HFF-Myc (cell line): ENCODE measurements around the gene CAMK1D.
A peak's percentile ranks its signal among the peaks of the same experiment; 100 is the strongest.

Experiments used
- DNase-seq: peaks from one replicate; pipeline ENCODE4 v3.0.0-alpha.2; 2011; ENCODE audit warnings: low read depth; ENCODE audit errors: extremely low read depth
- H3K4me3 ChIP-seq: replicated peaks from 2 replicates; pipeline ENCODE4 v1.5.1; 2011; ENCODE audit warnings: low read depth, mild to moderate bottlenecking, control low read depth, low read length
- CTCF ChIP-seq: IDR thresholded peaks from 2 replicates; pipeline ENCODE4 v1.5.1; 2012; ENCODE audit warnings: mild to moderate bottlenecking, low read depth, low read length, control low read depth; ENCODE audit errors: missing control alignments

The CAMK1D gene

DNA sequence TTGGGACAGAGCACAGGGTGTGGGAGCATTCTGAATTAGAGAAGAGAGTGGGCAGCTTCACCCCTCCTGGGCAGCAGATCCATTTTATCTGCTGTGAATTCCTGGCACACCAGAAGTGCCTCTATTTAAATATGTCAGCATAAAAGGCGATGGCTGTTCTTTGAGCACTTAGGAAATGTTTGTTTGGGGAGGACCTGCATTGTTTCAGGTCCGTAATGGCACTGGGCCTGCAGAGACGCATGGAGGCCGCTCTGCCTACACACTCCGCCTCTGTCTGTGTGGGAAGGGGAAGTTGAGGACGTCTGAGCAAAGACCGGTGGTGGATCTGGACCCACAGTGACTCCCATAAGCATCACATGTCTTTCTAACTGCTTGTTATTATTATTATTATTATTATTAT is 253.2 kb downstream of the CAMK1D start:
- DNase-seq, result no peak
- no peak for TF ChIP-seq CTCF
- H3K4me3 ChIP-seq, result no peak overlapping the region

- DNase-seq, result no peak
- H3K4me3 ChIP-seq, result no peak overlapping the region
- no peak for TF ChIP-seq CTCF
Observed at GRCh38 chr10:12603766-12604470, 254.6 kb downstream of the CAMK1D start.

DNA sequence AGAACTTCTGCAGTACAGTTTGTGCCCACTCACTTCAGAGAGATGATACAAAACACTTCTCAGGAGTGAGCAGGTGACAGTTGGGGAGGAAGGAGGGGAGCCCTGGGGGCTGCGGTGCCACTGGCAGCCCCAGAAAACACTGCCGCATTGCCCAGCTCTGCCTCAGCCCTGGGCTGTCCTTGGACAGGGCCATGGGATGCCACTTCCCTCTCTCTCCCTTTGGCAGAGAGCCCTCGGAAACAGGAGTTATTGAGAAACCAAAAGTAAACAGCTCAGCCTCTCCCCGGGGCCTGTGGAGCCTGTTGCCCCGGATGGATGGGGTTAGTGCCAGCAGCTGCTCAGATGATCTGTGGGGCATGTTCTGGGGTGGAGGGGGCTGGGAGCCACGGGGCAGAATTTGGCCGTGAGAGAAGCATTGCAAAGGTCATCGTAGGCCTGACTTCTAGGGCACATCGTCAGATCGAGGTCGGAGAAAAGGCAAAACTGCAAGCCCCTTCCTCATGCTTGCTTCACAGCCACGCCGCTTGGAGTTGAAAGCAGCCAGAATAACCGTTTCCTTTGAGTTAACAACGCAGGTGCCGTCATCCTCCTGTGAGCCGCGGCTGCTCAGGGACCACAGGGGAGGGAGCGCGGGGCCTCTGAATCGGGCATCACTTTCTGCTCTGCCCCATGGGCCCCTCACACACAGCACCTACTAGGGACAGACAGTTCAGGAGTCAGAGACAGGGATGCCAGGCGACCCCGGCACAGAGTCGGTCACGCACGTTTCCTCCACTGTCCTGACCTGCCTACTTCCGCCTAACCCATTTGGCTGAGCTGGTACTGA is 256.4 kb downstream of the CAMK1D start:
- TF ChIP-seq CTCF, result no peak
- no peak overlapping the region for H3K4me3 ChIP-seq
- DNase-seq, result peak; percentile 9

- no peak for DNase-seq
- no peak overlapping the region for H3K4me3 ChIP-seq
- TF ChIP-seq CTCF, result no peak
Observed at GRCh38 chr10:12606461-12606860, 257.1 kb downstream of the CAMK1D start.

DNA sequence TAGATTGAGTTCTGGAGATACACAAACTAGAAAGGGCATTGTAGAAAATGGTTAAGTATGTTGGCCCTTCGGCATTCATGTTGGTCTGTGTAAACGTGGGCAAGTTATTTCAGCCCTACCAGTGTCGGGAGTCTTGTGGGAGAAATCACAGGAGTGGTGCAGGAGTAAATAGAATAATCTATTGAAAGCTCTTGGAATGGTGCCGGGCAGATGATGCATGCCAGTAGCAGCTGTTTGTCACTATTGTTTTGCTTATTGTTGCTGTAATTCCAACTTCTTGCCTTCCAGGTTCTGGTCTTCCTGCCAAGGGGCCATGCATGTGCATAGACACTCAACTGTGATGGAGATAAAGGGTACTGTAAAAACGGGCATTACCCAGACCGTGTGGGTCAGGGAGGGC is 259.4 kb downstream of the CAMK1D start:
- no peak for DNase-seq
- no peak for TF ChIP-seq CTCF
- H3K4me3 ChIP-seq, result no peak overlapping the region

- H3K4me3 ChIP-seq, result no peak overlapping the region
- DNase-seq, result no peak
- TF ChIP-seq CTCF, result no peak
Observed at GRCh38 chr10:12609435-12609834, 260.1 kb downstream of the CAMK1D start.
